Gastrocnemius medialis (tissue), 4 donors: Measurements from ENCODE around the gene FEZ2. TPM values are rescaled to one million over a fixed set of nuclear protein-coding genes. Genes with fewer than 3 reads are reported as not detected.

ENCODE experiments used
- ATAC-seq, 2 donors: fragments of 150-250 bp; one replicate each; pipeline ENCODE4 v1.9.1; 2016
- DNase-seq, 2 donors: peaks; one replicate each; pipeline ENCODE4 v3.0.0-alpha.2; 2019
- H3K27ac ChIP-seq, 4 donors: fragments of 200-600 bp; sonication (generic); 1 replicate in 1 of 4; 2 replicates in 3 of 4; pipeline ENCODE4 v1.5.1; 2016 to 2018; ENCODE audit warnings: mild to moderate bottlenecking in 2 of 4, moderate library complexity in 1 of 4
- H3K27me3 ChIP-seq, 3 donors: fragments of 200-600 bp; sonication (generic) in 2 of 3; 1 replicate in 1 of 3; 2 replicates in 2 of 3; pipeline versions ENCODE4 v1.5.1 to v1.6.0; 2016 to 2019; ENCODE audit warnings: mild to moderate bottlenecking in 1 of 3, moderate library complexity in 1 of 3
- H3K36me3 ChIP-seq, 2 donors: fragments of 200-600 bp; sonication (generic) in 1 of 2; one replicate each; pipeline ENCODE4 v1.5.1; 2017 to 2018
- H3K4me1 ChIP-seq, 2 donors: fragments of 200-600 bp; sonication (generic) in 1 of 2; one replicate each; pipeline ENCODE4 v1.5.1; 2016 to 2017; ENCODE audit warnings: mild to moderate bottlenecking in 2 of 2
- H3K4me3 ChIP-seq, 4 donors: fragments of 200-600 bp; sonication (generic) in 3 of 4; 1 replicate in 1 of 4; 2 replicates in 3 of 4; pipeline ENCODE4 v1.5.1; 2016 to 2019; ENCODE audit warnings: mild to moderate bottlenecking in 2 of 4
- H3K9me3 ChIP-seq, 3 donors: fragments of 200-600 bp; sonication (generic) in 2 of 3; 1 replicate in 1 of 3; 2 replicates in 2 of 3; pipeline ENCODE4 v1.5.1; 2016 to 2019
- CTCF ChIP-seq, 5 experiments: fragments of 450-650 bp in 3 of 5; fragments of 200-600 bp in 2 of 5; sonication (generic) in 2 of 5; IDR thresholded peaks in 4 of 5; conservative IDR thresholded peaks in 1 of 5; 1 replicate in 4 of 5; 2 replicates in 1 of 5; pipeline ENCODE4 v1.5.1; 2016 to 2019; ENCODE audit warnings: antibody characterized with exemption in 5 of 5, mild to moderate bottlenecking in 3 of 5, moderate library complexity in 3 of 5
- POLR2A ChIP-seq, 2 donors: fragments of 450-650 bp; IDR thresholded peaks; one replicate each; pipeline ENCODE4 v1.6.1; 2017; ENCODE audit warnings: antibody characterized with exemption in 2 of 2, mild to moderate bottlenecking in 2 of 2, moderate library complexity in 2 of 2
- in situ Hi-C, 4 donors: fragments of 200-750 bp; cut with MboI; loops; one replicate each; pipeline versions ENCODE4 v1.15.0 to v1.8.0; 2017; ENCODE audit warnings: low sequenced_read_pairs in 4 of 4
- intact Hi-C: fragments of 100-400 bp; cut with DNase I; formaldehyde crosslinking; loops from one replicate; pipeline ENCODE4 v1.15.1; 2023; ENCODE audit warnings: low total_unique reads
- total RNA-seq, 4 donors: library from RNA; depleted of rRNA; stranded (reverse); fragments of >200 nt; gene quantifications; one replicate each; pipeline versions ENCODE4 v1.1.0 to v1.2.3, GENCODE V29; 2016

The FEZ2 gene
- total RNA-seq, 4 donors from 2014 or later = 65.1 to 126 (median 110) TPM

GRCh38 chr2:36626071-36626470 lies 28.1 kb upstream of the FEZ2 start:
- H3K4me3 ChIP-seq = no peak overlapping the region
- no peak for TF ChIP-seq CTCF (IDR thresholded peaks at IDR 0.05 in 4 of 5, conservative IDR thresholded peaks at IDR 0.05 in 1 of 5)
- TF ChIP-seq POLR2A (IDR thresholded peaks at IDR 0.05) = no peak
- H3K27ac ChIP-seq = no peak overlapping the region
- no peaks in the 10 kb centered on the region for H3K27me3 ChIP-seq
- no peaks in the 10 kb centered on the region for H3K9me3 ChIP-seq
- no peak for DNase-seq
- no peak for ATAC-seq
- H3K4me1 ChIP-seq = no peaks in the 10 kb centered on the region
- in situ Hi-C loops (no loop called here), intact Hi-C loops (no loop called here)
- no peaks in the 10 kb centered on the region for H3K36me3 ChIP-seq

GRCh38 chr2:36625304-36625703 lies 27.3 kb upstream of the FEZ2 start:
- H3K27me3 ChIP-seq = no peaks in the 10 kb centered on the region
- H3K4me3 ChIP-seq = no peak overlapping the region
- intact Hi-C loops = no loop called here
- no peaks in the 10 kb centered on the region for H3K9me3 ChIP-seq
- in situ Hi-C loops = no loop called here
- H3K27ac ChIP-seq = no peak overlapping the region
- no peaks in the 10 kb centered on the region for H3K4me1 ChIP-seq
- ATAC-seq (no peak), DNase-seq (no peak)
- H3K36me3 ChIP-seq = no peaks in the 10 kb centered on the region
- TF ChIP-seq POLR2A (IDR thresholded peaks at IDR 0.05) (no peak), CTCF (IDR thresholded peaks at IDR 0.05 in 4 of 5, conservative IDR thresholded peaks at IDR 0.05 in 1 of 5) (no peak)

DNA sequence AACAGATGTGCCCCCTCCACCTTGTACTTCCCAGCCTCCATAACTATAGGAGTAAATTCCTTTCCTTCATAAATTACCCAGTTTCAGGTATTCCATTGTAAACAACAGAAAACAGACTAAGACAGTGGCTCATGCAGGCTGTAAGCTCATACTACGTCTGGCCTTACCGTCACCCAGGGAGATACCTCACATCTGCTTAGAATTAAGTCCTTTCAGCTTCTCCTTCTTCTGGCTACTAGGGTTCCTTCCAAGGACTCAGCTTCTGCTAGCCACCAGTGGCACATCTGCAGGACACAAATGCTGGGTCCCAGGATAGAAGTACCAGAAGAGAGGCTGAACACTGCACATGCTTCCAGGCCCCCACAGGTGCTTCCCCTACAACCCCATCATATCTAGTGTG lies 22.4 kb upstream of the FEZ2 start:
- in situ Hi-C loops = no loop called here

DNA sequence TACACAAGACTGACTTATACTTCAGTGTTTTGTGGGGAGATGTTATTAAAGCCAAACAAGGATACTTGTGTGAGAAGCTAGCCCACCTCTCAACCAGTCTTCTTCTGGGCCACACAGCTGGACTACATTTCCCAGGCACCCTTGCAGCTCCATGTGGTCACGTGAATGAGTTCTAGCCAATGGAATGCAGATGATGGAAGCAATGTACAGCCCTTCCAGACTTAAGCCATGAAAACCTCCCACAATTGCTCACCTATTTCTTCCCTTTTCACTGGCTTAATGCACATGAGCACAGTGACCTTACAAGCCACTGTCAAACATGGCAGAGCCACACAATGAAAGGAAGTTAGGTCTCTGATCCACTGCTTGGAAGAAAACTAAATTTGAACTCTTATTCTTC lies 20.4 kb upstream of the FEZ2 start:
- DNase-seq (no peak), ATAC-seq (peak; percentile 58 to 84)
- in situ Hi-C loops = no loop called here

More for the DNA sequence above, 22.4 kb upstream of the FEZ2 start:
- no peaks in the 10 kb centered on the region for H3K4me1 ChIP-seq
- H3K27ac ChIP-seq = no peak overlapping the region
- H3K27me3 ChIP-seq = no peaks in the 10 kb centered on the region
- TF ChIP-seq CTCF (IDR thresholded peaks at IDR 0.05 in 4 of 5, conservative IDR thresholded peaks at IDR 0.05 in 1 of 5) (no peak), POLR2A (IDR thresholded peaks at IDR 0.05) (no peak)
- no peak overlapping the region for H3K4me3 ChIP-seq
- intact Hi-C loops = no loop called here
- no peak for DNase-seq
- H3K36me3 ChIP-seq = no peaks in the 10 kb centered on the region
- ATAC-seq = no peak
- no peaks in the 10 kb centered on the region for H3K9me3 ChIP-seq

More for the DNA sequence above, 20.4 kb upstream of the FEZ2 start:
- intact Hi-C loops = no loop called here
- no peaks in the 10 kb centered on the region for H3K9me3 ChIP-seq
- no peak overlapping the region for H3K4me3 ChIP-seq
- no peaks in the 10 kb centered on the region for H3K36me3 ChIP-seq
- H3K4me1 ChIP-seq = no peaks in the 10 kb centered on the region
- no peak overlapping the region for H3K27ac ChIP-seq
- no peaks in the 10 kb centered on the region for H3K27me3 ChIP-seq
- TF ChIP-seq CTCF (IDR thresholded peaks at IDR 0.05 in 4 of 5, conservative IDR thresholded peaks at IDR 0.05 in 1 of 5) (no peak), POLR2A (IDR thresholded peaks at IDR 0.05) (no peak)
